Thymus (tissue), 11 donors: Measurements from ENCODE around the gene MFSD6. TPM values are rescaled to one million over a fixed set of nuclear protein-coding genes. Genes with fewer than 3 reads are reported as not detected.

Source experiments
- DNase-seq, 9 donors: peaks; one replicate each; pipeline ENCODE4 v3.0.0-alpha.2; 2013; ENCODE audit warnings: low spot score in 9 of 9, low read depth in 6 of 9, missing footprints in 1 of 9
- H3K27ac ChIP-seq, 2 donors: one replicate each; pipeline ENCODE4 v1.5.1; 2013; ENCODE audit warnings: control low read depth in 1 of 2, low read depth in 1 of 2, low read length in 1 of 2, mild to moderate bottlenecking in 1 of 2, moderate library complexity in 1 of 2
- H3K27me3 ChIP-seq, 2 donors: one replicate each; pipeline ENCODE4 v1.5.1; 2013; ENCODE audit warnings: low read length in 1 of 2; ENCODE audit not compliant: control insufficient read depth in 2 of 2, insufficient read depth in 1 of 2
- H3K36me3 ChIP-seq, 2 donors: one replicate each; pipeline ENCODE4 v1.5.1; 2013; ENCODE audit warnings: low read length in 1 of 2, mild to moderate bottlenecking in 1 of 2, moderate library complexity in 1 of 2; ENCODE audit not compliant: control insufficient read depth in 2 of 2, insufficient read depth in 2 of 2
- H3K4me1 ChIP-seq, 2 donors: one replicate each; pipeline ENCODE4 v1.5.1; 2013; ENCODE audit warnings: low read length in 2 of 2; ENCODE audit not compliant: control insufficient read depth in 2 of 2, insufficient read depth in 2 of 2
- H3K4me3 ChIP-seq, 2 donors: one replicate each; pipeline ENCODE4 v1.5.1; 2013; ENCODE audit warnings: low read length in 2 of 2, control low read depth in 1 of 2, mild to moderate bottlenecking in 1 of 2
- H3K9me3 ChIP-seq, 2 donors: one replicate each; pipeline ENCODE4 v1.5.1; 2013; ENCODE audit warnings: low read length in 1 of 2, mild to moderate bottlenecking in 1 of 2; ENCODE audit not compliant: control insufficient read depth in 2 of 2, insufficient read depth in 1 of 2
- WGBS: extraction: QIAGEN DNeasy Blood & Tissue Kit; methylation state at CpG from one replicate; pipeline ENCODE4 v1.1.7; 2013; 5-methylcytosine and 5-hydroxymethylcytosine counted together
- polyA plus RNA-seq: library from polyadenylated mRNA; stranded (reverse); fragments of 200-250 nt; gene quantifications from one replicate; pipeline ENCODE4 v1.2.3, GENCODE V29; 2013
- total RNA-seq: library from RNA; stranded (reverse); fragments of 120-200 nt; gene quantifications from one replicate; pipeline ENCODE4 v1.2.4, GENCODE V29; 2013
- donor health status: healthy.

The MFSD6 gene
- total and polyA plus RNA-seq, 2 donors = 11.7 to 16.3 TPM

DNA sequence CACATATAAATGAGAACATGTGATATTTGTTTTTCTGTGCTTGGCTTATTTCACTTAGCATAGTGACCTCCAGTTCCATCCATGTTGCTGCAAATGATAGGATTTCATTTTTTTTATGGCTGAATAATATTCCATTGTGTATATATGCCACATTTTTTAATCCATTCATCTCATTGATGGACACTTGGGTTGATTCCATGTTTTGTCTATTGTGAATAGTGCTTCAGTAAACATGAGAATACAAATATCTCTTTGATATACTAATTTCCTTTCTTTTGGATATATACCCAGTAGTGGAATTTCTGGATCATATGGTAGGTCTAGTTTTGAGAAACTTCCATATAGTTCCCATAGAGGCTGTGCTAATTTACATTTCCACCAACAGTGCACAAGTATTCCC is 130.0 kb downstream of the MFSD6 start:
- H3K27me3 ChIP-seq = no peaks in the 10 kb centered on the region
- H3K36me3 ChIP-seq = peaks cover 0 to 3% of the 10 kb centered on the region in 2 donors
- H3K4me1 ChIP-seq = peaks cover 6 to 18% of the 10 kb centered on the region in 2 donors
- no peak overlapping the region for H3K4me3 ChIP-seq
- DNase-seq = no peak
- H3K27ac ChIP-seq = no peak overlapping the region
- H3K9me3 ChIP-seq = peaks cover 0 to 12% of the 10 kb centered on the region in 2 donors

DNA sequence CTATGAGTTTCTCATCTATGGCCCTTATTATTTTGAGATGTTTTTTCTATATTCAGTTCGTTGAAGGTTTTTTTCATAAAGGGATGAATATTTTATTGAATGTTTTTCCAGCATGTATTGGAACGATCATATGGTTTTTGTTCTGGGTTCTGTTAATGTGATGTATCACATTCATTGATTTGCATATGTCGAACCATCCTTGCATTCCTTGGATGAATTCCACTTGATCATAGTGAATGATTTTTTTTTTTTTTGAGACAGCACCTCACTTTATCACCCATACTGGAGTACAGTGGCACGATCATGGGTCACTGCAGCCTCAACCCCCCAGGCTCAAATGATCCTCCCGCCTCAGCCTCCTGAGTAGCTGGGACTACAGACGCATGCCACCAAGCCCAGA is 131.9 kb downstream of the MFSD6 start:
- no peak overlapping the region for H3K27ac ChIP-seq
- WGBS = 98% methylated on average over 6 of the region's 6 CpGs
- no peak overlapping the region for H3K4me3 ChIP-seq
- peak in 1 of 9 donors; percentile 43 for DNase-seq
- no peaks in the 10 kb centered on the region for H3K27me3 ChIP-seq
- peaks cover 0 to 8% of the 10 kb centered on the region in 2 donors for H3K4me1 ChIP-seq
- peaks cover 0 to 12% of the 10 kb centered on the region in 2 donors for H3K9me3 ChIP-seq
- H3K36me3 ChIP-seq = peaks cover 0 to 3% of the 10 kb centered on the region in 2 donors

DNA sequence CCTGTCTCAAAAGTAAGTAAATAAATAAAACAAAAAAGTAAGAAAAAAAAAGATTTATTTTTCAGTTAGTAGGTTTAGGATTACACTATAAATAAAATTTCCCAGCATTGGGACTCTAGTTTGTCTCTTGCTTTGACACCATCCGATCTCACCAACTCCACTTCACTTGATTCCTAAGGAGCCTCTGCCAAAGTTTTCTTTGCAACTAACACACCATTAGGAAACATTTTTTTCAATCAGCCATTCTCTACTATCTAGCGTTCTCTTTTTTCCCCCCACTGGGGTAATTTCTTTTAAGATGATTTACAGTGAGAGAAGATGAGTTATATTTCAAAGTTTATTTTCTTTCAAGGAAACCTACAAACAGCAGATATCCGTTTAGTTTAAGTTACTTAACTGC is 136.9 kb downstream of the MFSD6 start:
- no peak overlapping the region for H3K27ac ChIP-seq
- 94% methylated on average over 3 of the region's 3 CpGs for WGBS
- DNase-seq = no peak
- H3K36me3 ChIP-seq = no peaks in the 10 kb centered on the region
- peaks cover 0 to 8% of the 10 kb centered on the region in 2 donors for H3K9me3 ChIP-seq
- no peaks in the 10 kb centered on the region for H3K27me3 ChIP-seq
- no peaks in the 10 kb centered on the region for H3K4me1 ChIP-seq
- no peak overlapping the region for H3K4me3 ChIP-seq

DNA sequence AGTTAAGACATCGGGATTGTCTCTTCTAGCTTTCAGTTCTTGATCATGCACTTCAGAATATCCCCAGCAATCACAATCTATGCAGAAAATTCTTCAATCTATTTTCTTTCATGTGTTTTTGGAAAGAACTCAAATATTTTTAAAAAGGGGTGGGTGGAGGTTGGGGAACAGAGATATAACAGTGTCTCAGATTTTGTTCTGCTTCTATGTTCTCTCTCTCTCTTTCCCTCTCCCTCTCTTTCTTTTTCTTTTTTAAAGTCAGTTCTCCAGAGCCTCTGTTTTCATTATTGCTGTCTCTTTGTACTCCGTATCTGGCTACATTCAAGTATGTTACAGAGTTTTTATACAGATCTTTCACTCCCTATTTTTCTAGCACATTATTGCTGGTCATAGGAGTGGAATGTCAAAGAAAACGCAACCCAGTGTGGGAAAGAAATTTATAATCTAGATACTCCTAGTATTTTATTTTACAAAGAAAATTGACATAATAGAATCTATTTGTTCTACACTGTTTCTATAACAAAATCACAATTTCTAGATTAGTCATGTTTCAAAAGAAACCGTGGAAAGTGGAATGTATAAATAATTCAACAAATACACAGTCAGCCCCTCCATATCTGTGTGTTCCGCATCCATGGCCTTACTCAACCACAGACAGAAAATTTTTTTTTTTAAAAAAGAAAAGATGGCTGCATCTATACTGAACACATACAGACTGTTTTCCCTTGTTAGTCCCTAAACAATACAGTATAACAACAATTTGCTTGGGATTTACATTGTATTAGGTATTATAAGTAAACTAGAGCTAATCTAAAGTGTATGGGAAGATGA is 137.6 kb downstream of the MFSD6 start:
- Histone ChIP-seq H3K9me3 (peaks cover 0 to 4% of the 10 kb centered on the region in 2 donors), H3K27ac (no peak overlapping the region), H3K4me1 (no peaks in the 10 kb centered on the region), H3K36me3 (no peaks in the 10 kb centered on the region), H3K4me3 (no peak overlapping the region), H3K27me3 (no peaks in the 10 kb centered on the region)
- 88% methylated on average over 5 of the region's 5 CpGs for WGBS
- DNase-seq = no peak

DNA sequence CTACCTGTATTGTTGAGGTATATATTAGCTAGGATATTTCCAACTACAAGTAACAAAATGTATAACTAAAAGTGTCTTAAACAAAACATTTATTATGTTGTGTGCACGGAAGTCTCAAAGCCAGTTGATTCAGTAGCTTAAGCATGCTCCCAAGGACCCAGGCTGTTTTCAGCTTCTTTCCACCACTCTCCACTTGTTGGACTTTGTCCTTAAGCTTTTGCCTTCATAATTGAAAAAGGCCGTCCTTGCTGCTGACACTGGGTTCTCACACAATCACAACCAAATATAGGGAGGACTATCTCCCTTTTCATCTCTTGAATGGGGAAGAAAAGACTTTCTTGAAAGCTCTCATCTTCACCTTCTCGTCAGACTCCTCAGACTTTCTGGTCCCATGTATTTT is 138.6 kb downstream of the MFSD6 start:
- 97% methylated on average over 3 of the region's 3 CpGs for WGBS
- no peak overlapping the region for H3K4me3 ChIP-seq
- no peak overlapping the region for H3K27ac ChIP-seq
- DNase-seq = no peak
- H3K36me3 ChIP-seq = no peaks in the 10 kb centered on the region
- H3K4me1 ChIP-seq = no peaks in the 10 kb centered on the region
- no peaks in the 10 kb centered on the region for H3K27me3 ChIP-seq
- H3K9me3 ChIP-seq = peaks cover 0 to 4% of the 10 kb centered on the region in 2 donors

DNA sequence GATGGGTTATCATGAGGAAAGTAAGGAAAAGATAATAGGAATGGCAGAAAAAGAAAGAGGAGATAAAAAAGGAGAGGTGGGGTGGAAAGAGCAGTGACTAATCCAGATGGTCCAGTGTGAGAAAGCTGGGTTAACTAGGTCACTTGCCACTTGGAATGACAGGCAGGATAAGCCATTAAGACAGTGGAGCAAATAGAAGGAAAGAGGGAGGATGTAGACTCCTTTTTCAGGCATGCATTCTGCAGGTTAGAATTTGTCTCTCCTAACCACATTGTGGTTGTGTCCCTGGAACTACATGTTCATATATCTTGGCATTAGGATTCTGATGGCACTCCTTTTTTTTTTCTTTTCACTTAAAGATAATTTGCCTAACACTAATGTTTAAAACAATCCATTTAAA is 139.7 kb downstream of the MFSD6 start:
- Histone ChIP-seq H3K27me3 (no peaks in the 10 kb centered on the region), H3K36me3 (no peaks in the 10 kb centered on the region), H3K4me3 (no peak overlapping the region), H3K27ac (no peak overlapping the region), H3K4me1 (no peaks in the 10 kb centered on the region), H3K9me3 (no peaks in the 10 kb centered on the region)
- DNase-seq = no peak

DNA sequence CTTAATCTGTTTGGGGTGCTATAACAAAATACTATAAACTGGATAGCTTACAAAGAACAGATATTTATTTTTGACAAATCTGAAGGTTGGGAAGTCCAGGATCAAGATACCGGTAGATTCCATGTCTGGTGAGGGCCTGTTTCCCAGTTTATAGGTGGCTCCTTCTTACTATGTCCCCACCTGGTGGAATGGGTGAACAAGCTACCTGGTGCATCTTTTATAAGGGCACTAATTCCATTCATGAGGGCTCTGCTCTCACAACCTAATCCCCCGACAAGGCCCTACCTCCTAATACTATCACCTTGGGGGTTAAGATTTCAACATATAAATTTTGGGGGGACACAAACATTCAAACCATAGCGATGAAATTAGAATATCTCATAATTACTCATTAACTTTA is 142.0 kb downstream of the MFSD6 start:
- DNase-seq = no peak
- Histone ChIP-seq H3K27me3 (no peaks in the 10 kb centered on the region), H3K27ac (no peak overlapping the region), H3K9me3 (no peaks in the 10 kb centered on the region), H3K4me1 (no peaks in the 10 kb centered on the region), H3K36me3 (no peaks in the 10 kb centered on the region), H3K4me3 (no peak overlapping the region)
- WGBS = 98% methylated on average over 3 of the region's 3 CpGs

Other genes with a start within 250 kb of the MFSD6 start
- 18.7 TPM for gene HIBCH, start 88.5 kb upstream of the MFSD6 start, total RNA-seq
- 31.3 TPM for gene HIBCH, start 88.5 kb upstream of the MFSD6 start, polyA plus RNA-seq
- 18.9 TPM for gene INPP1, start 64.8 kb upstream of the MFSD6 start, total RNA-seq
- 36.4 TPM for gene INPP1, start 64.8 kb upstream of the MFSD6 start, polyA plus RNA-seq
- gene NEMP2, start 126.4 kb downstream of the MFSD6 start, total RNA-seq = 10.2 TPM
- gene NEMP2, start 126.4 kb downstream of the MFSD6 start, polyA plus RNA-seq = 1.9 TPM
- gene NAB1, start 240.7 kb downstream of the MFSD6 start, total RNA-seq = 37.3 TPM
- gene NAB1, start 240.7 kb downstream of the MFSD6 start, polyA plus RNA-seq = 22.7 TPM